ENCODE measurements around the gene TICRR.

GRCh38 chr15:89677381-89677780 lies 102.1 kb downstream of the TICRR start:
- TF ChIP-seq GATA3 (IDR thresholded peaks at IDR 0.05; ENCODE audit: low read depth, low read length) = no peak
- no peak for TF ChIP-seq GATA2 (IDR thresholded peaks at IDR 0.05; ENCODE audit: low read depth, low read length)

All from SH-SY5Y (cell line).